GM12873 (cell line): ENCODE results near the gene IGFALS.

Experiments
- CTCF ChIP-seq: IDR thresholded peaks from 2 replicates; pipeline ENCODE4 v1.5.1; 2012; ENCODE audit warnings: low read depth, mild to moderate bottlenecking, moderate library complexity, low read length, control low read depth; ENCODE audit not compliant: insufficient read depth; ENCODE audit errors: missing control alignments

Gene IGFALS

GRCh38 chr16:1809281-1809801 lies 15.8 kb upstream of the IGFALS start:
- TF ChIP-seq CTCF = no peak

- TF ChIP-seq CTCF = no peak
Measured at GRCh38 chr16:1808691-1809090, 15.2 kb upstream of the IGFALS start.

GRCh38 chr16:1807626-1808025 lies 14.1 kb upstream of the IGFALS start:
- no peak for TF ChIP-seq CTCF

- no peak for TF ChIP-seq CTCF
Measured at GRCh38 chr16:1800701-1801100, 7.2 kb upstream of the IGFALS start.

GRCh38 chr16:1794908-1795666 lies 1.6 kb upstream of the IGFALS start:
- no peak for TF ChIP-seq CTCF

- no peak for TF ChIP-seq CTCF
Measured at GRCh38 chr16:1794221-1794871, 841 bp upstream of the IGFALS start.

- no peak for TF ChIP-seq CTCF
Measured at GRCh38 chr16:1792836-1793577, 498 bp downstream of the IGFALS start.
